A172 (cell line): ENCODE measurements around the gene EDDM3A. TPM values are rescaled to one million over a fixed set of nuclear protein-coding genes. Genes with fewer than 3 reads are reported as not detected.

ENCODE experiments used
- DNase-seq: peaks from one replicate; pipeline ENCODE4 v3.0.0-alpha.2; 2015; ENCODE audit warnings: low spot score
- total RNA-seq: library from RNA; depleted of rRNA; stranded (reverse); fragments of >200 nt; shearing (Covaris generic); gene quantifications from 2 replicates; pipeline ENCODE4 v1.2.3, GENCODE V29; 2014; rRNA removed

The EDDM3A gene
- total RNA-seq, 1 experiment from 2014 or later: not detected

DNA sequence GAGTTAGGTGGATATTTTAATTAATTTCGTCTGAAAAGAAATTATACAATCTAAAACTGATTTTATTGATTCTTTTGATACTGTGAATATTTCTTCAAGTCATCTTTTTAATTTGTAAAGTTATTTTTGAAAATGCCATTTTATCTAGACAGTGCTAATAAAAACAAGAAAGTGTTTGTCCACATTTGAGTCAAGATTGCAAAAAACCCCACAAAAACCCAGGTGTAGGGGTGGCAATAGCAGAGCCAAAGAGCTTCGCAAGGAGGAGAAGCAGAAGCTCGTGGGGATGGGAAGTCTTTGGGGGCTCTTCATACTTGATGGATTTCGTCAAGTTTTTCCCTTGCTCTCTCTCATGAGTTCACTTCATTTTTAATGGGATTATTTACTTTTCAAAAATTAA, 41.3 kb downstream of the EDDM3A start:
- DNase-seq: no peak

DNA sequence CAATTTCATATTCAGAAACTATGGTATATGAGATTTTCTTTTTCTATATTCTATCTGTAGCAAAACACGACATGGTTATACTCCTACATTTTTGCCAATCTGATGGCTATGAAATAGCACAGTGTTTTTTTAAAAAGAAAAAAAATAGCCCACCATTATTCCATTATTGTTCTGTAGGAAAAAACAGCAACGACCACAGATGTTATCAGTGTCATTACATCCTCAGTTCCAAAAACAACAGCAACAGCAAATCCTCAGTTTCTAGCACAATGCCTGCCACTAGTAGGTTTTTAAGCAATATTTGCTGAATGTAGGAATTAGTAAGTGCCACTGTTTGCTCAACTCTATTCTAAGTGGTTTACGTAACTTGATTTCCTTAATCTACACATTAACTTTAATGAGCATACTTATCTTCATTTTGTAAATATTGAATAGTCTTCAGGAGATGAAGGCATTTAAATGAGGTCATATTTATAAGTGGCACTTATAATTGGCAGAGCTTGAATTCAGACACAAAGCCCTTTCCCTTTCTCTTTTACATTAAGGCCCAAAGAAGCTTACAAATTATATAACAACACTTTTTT, 43.6 kb downstream of the EDDM3A start:
- DNase-seq: no peak

DNA sequence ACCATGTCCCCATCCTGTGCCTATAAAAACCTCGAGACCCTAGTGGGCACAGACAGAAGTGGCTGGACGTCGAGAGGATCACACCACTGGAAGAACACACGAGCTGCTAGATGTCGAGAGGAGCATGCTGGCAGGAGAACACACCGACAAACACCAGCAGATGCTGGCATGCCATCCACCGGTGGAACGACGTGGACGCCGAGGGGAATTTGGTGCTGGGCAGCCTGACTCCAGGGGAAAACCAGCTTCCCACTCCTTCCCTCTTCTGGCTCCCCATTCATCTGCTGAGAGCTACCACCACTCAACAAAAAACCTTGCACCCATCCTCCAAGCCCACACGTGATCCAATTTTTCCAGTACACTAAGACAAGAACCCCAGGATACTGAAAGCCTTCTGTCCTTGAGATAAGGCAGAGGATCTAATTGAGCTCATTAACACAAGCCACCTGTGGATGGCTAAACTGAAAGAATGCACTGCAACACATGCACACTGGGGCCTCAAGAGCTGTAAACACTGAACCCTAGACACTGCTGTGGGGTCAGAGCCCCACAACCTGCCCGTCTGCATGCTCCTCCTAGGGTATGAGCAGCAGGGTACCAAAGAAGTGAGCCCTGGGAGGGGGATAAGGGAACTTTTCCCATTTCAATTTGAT, 44.9 kb downstream of the EDDM3A start:
- no peak for DNase-seq

DNA sequence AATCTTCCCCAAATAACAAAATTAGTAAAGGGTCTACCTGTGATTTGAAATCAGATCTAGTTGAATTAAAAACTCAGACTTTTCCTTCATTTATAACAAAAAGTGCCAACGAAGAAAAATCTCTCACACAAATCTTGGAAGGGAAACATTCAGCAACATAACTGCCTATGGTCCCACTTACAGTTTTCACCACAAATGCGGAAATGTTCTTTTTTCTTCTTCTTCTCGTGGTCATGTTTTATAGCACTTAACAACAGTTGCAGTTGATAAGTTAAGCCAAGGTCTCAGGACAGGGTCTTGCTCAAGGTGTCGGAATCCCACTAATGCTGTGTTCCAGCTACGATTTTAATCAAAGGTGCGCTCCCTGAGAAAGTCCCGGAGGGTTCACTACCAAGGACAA, 45.5 kb downstream of the EDDM3A start:
- DNase-seq: no peak

DNA sequence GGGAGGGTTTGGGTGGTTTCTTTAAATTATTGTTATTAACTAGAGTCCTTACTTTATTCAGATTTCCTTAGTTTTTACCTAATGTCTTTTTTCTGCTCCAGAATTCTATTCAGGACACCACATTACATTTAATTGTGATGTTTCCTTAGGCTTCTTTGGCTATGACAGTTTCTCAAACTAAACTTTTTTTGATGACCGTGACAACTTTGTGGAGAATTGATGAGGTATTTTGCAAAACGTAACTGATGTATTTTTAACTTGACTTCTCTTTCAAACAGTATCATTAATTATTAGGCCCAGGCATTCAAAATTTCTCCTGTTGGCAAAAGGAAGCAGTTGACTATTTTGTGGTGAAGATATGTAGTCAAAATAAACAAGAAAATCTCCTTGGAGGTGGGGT, 45.9 kb downstream of the EDDM3A start:
- DNase-seq: no peak

DNA sequence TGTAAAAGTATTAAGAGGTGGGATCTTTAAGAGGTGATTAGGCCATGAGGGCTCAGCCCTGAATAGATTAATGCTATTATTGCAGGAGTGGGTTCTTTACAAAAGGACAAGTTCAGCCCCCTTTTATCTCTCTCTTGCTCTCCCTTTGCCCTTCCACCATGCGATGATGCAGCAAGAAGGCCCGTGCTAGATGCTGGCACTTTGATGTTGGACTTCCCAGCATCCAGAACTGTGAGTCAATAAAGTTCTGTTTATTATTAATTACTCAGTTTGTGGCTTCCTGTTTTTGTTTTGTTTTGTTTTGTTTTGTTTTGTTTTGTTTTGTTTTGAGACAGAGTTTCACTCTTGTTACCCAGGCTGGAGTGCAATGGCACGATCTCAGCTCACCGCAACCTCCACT, 46.9 kb downstream of the EDDM3A start:
- no peak for DNase-seq

DNA sequence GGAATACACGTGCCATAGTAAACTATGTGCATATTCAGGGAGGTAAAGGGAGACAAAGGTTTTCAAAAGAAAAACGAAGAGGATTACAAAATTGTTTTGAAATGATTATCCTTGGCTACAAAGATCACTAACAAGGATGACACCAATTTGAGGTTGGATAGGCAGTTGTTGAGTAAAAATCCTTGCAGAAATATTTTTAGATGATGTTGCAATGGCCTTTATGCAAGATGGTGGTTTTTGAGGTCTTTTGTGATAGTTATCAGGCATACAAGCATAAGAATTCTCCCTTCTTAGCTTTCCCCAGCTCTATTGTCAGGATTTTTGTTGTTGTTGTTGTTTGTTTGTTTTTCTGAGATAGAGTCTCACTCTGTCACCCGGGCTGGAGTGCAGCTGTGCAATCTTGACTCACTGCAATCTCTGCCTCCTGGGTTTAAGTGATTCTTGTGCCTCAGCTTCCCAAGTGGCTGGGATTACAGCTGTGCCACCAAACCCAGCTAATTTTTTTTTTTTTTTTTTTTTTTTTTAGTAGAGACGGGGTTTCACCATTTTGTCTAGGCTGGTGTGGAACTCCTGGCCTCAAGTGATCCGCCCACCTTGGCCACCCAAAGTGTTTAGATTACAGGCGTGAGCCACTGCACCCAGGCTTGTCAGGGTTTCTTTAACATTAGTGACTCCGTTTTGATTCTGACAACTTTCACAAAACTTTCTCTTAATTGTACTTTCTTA, 49.1 kb downstream of the EDDM3A start:
- DNase-seq: no peak

DNA sequence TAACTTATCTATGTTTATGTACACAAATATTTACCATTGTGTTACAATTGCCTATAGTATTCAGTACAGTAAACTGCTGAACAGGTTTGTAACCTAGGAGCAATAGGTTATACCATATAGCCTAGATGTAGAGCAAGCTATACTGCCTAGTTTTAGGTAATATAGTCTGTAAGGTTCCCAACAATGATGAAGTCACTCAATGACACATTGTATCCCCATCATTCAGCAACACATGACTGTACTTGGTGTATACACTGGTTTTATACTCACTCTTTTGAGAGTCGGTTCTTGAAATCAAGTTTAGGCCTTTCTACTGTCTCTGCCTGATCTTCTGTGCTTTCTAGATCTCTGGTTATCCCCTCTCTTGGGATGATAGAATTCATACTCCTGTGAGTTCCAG, 51.5 kb downstream of the EDDM3A start:
- DNase-seq: no peak

Other genes with a start within 250 kb of the EDDM3A start
- gene RNASE10, start 240.3 kb upstream of the EDDM3A start, total RNA-seq: not detected in 2 replicates
- not detected in 2 replicates for gene RNASE9, start 184.8 kb upstream of the EDDM3A start, total RNA-seq
- gene RNASE11, start 157.9 kb upstream of the EDDM3A start, total RNA-seq: not detected in 2 replicates
- gene RNASE12, start 154.5 kb upstream of the EDDM3A start, total RNA-seq: not detected in 2 replicates
- not detected in 2 replicates for gene OR6S1, start 104.2 kb upstream of the EDDM3A start, total RNA-seq
- gene RNASE4, start 61.3 kb upstream of the EDDM3A start, total RNA-seq: 0.91 and 1.1 TPM in 2 replicates
- gene ANG, start 57.1 kb upstream of the EDDM3A start, total RNA-seq: 0.07 and 0.17 TPM in 2 replicates
- not detected in 2 replicates for gene EDDM3B, start 22.5 kb downstream of the EDDM3A start, total RNA-seq
- not detected in 2 replicates for gene RNASE6, start 35.4 kb downstream of the EDDM3A start, total RNA-seq
- gene RNASE1, start 57.0 kb downstream of the EDDM3A start, total RNA-seq: not detected in 2 replicates
- gene RNASE3, start 145.5 kb downstream of the EDDM3A start, total RNA-seq: not detected in 2 replicates
- not detected in 2 replicates for gene RNASE2, start 209.6 kb downstream of the EDDM3A start, total RNA-seq
- gene METTL17, start 244.1 kb downstream of the EDDM3A start, total RNA-seq: 55.4 and 71.8 TPM in 2 replicates